OCI-LY7 (cell line): ENCODE measurements around the gene AXDND1. TPM values are rescaled to one million over a fixed set of nuclear protein-coding genes. Genes with fewer than 3 reads are reported as not detected.

Experiments used
- BruUV-seq: library from RNA; stranded (reverse); fragments of 400-500 nt; replicated peaks from 2 replicates; lab custom pipeline; 2021; lab: Mats Ljungman, UMichigan
- CTCF ChIA-PET: fragments of 300-600 bp; sonication (Branson Sonifier 250); formaldehyde crosslinking; loops from one replicate; lab custom pipeline; 2022; ENCODE audit warnings: antibody characterized with exemption; ENCODE audit not compliant: unreplicated experiment; lab: Charles Lee
- POLR2A ChIA-PET: fragments of 300-600 bp; sonication (Branson Sonifier 250); formaldehyde crosslinking; loops from one replicate; lab custom pipeline; 2022; ENCODE audit warnings: antibody characterized with exemption; lab: Charles Lee
- DNase-seq: peaks from one replicate; pipeline ENCODE4 v3.0.0-alpha.2; 2015; ENCODE audit warnings: low spot score
- H2AFZ ChIP-seq: fragments of 200-600 bp; sonication (generic), shearing (Covaris generic); 2 replicates; pipeline ENCODE4 v1.6.1; 2014; ENCODE audit warnings: mild to moderate bottlenecking, antibody characterized with exemption, low read length, moderate library complexity
- H3K27ac ChIP-seq: fragments of 200-600 bp; sonication (generic); 2 replicates; pipeline ENCODE4 v1.5.1; 2014; ENCODE audit warnings: mixed run types, low read depth, mild to moderate bottlenecking, moderate library complexity, low read length, inconsistent platforms; ENCODE audit not compliant: poor library complexity, severe bottlenecking
- H3K36me3 ChIP-seq: fragments of 200-600 bp; sonication (generic); 2 replicates; pipeline ENCODE4 v1.6.1; 2014; ENCODE audit warnings: mild to moderate bottlenecking, antibody characterized with exemption, low read length, moderate library complexity, mixed read lengths; ENCODE audit not compliant: insufficient read depth
- H3K4me1 ChIP-seq: fragments of 200-600 bp; sonication (generic); 2 replicates; pipeline ENCODE4 v1.5.1; 2014; ENCODE audit warnings: mild to moderate bottlenecking, low read length; ENCODE audit not compliant: insufficient read depth, poor library complexity, severe bottlenecking
- H3K4me2 ChIP-seq: fragments of 200-600 bp; sonication (generic); 2 replicates; pipeline ENCODE4 v1.6.1; 2014; ENCODE audit warnings: mild to moderate bottlenecking, low read length
- H3K4me3 ChIP-seq: fragments of 200-600 bp; sonication (generic); 2 replicates; pipeline ENCODE4 v1.5.1; 2014; ENCODE audit warnings: mild to moderate bottlenecking, low read depth, low read length; ENCODE audit not compliant: poor library complexity, severe bottlenecking
- H3K79me2 ChIP-seq: fragments of 200-600 bp; sonication (generic); 2 replicates; pipeline ENCODE4 v1.6.1; 2016; ENCODE audit warnings: low read depth, mild to moderate bottlenecking, low read length, moderate library complexity, mixed read lengths; ENCODE audit not compliant: insufficient read depth
- H3K9me2 ChIP-seq: fragments of 200-600 bp; sonication (generic); 2 replicates; pipeline ENCODE4 v1.6.1; 2016; ENCODE audit warnings: mild to moderate bottlenecking, low read length, mixed read lengths; ENCODE audit not compliant: insufficient read depth
- H3K9me3 ChIP-seq: fragments of 200-600 bp; sonication (generic); 2 replicates; pipeline ENCODE4 v1.6.1; 2014; ENCODE audit warnings: mild to moderate bottlenecking, mixed run types, low read length, mixed read lengths
- H4K20me1 ChIP-seq: fragments of 200-600 bp; sonication (generic); 2 replicates; pipeline ENCODE4 v1.6.1; 2014; ENCODE audit warnings: mild to moderate bottlenecking, antibody characterized with exemption, low read length, moderate library complexity, mixed read lengths; ENCODE audit not compliant: insufficient read depth
- CTCF ChIP-seq: fragments of 200-600 bp; sonication (generic); conservative IDR thresholded peaks from 2 replicates; pipeline ENCODE4 v1.5.1; 2014; ENCODE audit warnings: mild to moderate bottlenecking, antibody characterized with exemption, low read length, moderate library complexity, mixed read lengths
- EZH2phosphoT487 ChIP-seq: fragments of 200-600 bp; sonication (generic); IDR thresholded peaks from 2 replicates; pipeline ENCODE4 v1.6.1; 2018; ENCODE audit warnings: low read depth, borderline replicate concordance, mild to moderate bottlenecking, mixed run types, antibody characterized with exemption, low read length, moderate library complexity, mixed read lengths
- intact Hi-C: fragments of 100-400 bp; cut with micrococcal nuclease; formaldehyde crosslinking; loops from one replicate; pipeline ENCODE4 v1.10.0; 2022; ENCODE audit not compliant: unreplicated experiment
- total RNA-seq, 2 experiments: library from RNA; depleted of rRNA in 1 of 2; stranded (reverse); fragments of >200 nt in 1 of 2; shearing (Covaris generic) in 1 of 2; gene quantifications; 2 replicates each; pipeline ENCODE4 v1.2.3, GENCODE V29; 2014 to 2022

The AXDND1 gene
- total RNA-seq, 2 experiments from 2014 or later, result 0.16 to 1.8 TPM

- ChIA-PET CTCF (no interaction called here), POLR2A (no interaction called here)
- Histone ChIP-seq H3K4me2 (no peak overlapping the region), H3K79me2 (no peaks in the 10 kb centered on the region), H3K9me3 (no peaks in the 10 kb centered on the region), H3K36me3 (no peaks in the 10 kb centered on the region), H2AFZ (no peak overlapping the region), H3K4me1 (no peaks in the 10 kb centered on the region), H3K9me2 (no peaks in the 10 kb centered on the region), H3K4me3 (no peak overlapping the region), H4K20me1 (no peaks in the 10 kb centered on the region), H3K27ac (no peak overlapping the region)
- BruUV-seq, result no TSS peak
- intact Hi-C loops, result no loop called here
- no peak for TF ChIP-seq EZH2phosphoT487
- TF ChIP-seq CTCF, result no peak
- no peak for DNase-seq
These were observed 164.6 kb downstream of the AXDND1 start for GRCh38 chr1:179530352-179530751.

- no peaks in the 10 kb centered on the region for H3K4me1 ChIP-seq
- intact Hi-C loops, result no loop called here
- ChIA-PET POLR2A (no interaction called here), CTCF (interaction anchor here (0.9 kb wide), 1 partner anchor 13 kb away, joined by 3 read pairs; no protein-coding TSS in a partner anchor)
- H3K79me2 ChIP-seq, result no peaks in the 10 kb centered on the region
- no peak overlapping the region for H3K4me3 ChIP-seq
- no peak overlapping the region for H2AFZ ChIP-seq
- no peak overlapping the region for H3K4me2 ChIP-seq
- H3K9me2 ChIP-seq, result no peaks in the 10 kb centered on the region
- TF ChIP-seq EZH2phosphoT487 (no peak), CTCF (no peak)
- H4K20me1 ChIP-seq, result no peaks in the 10 kb centered on the region
- DNase-seq, result no peak
- no peaks in the 10 kb centered on the region for H3K36me3 ChIP-seq
- H3K9me3 ChIP-seq, result no peaks in the 10 kb centered on the region
- BruUV-seq, result no TSS peak
- no peak overlapping the region for H3K27ac ChIP-seq
These were observed 176.0 kb downstream of the AXDND1 start for GRCh38 chr1:179541774-179542173.

GRCh38 chr1:179545321-179545720 is 179.6 kb downstream of the AXDND1 start:
- no peak for DNase-seq
- no peaks in the 10 kb centered on the region for H3K9me2 ChIP-seq
- no peaks in the 10 kb centered on the region for H3K9me3 ChIP-seq
- H3K4me1 ChIP-seq, result no peaks in the 10 kb centered on the region
- H3K27ac ChIP-seq, result no peak overlapping the region
- no peak overlapping the region for H3K4me2 ChIP-seq
- CTCF ChIA-PET, result no interaction called here
- BruUV-seq, result no TSS peak
- intact Hi-C loops, result no loop called here
- no peaks in the 10 kb centered on the region for H4K20me1 ChIP-seq
- no peak overlapping the region for H3K4me3 ChIP-seq
- no peaks in the 10 kb centered on the region for H3K36me3 ChIP-seq
- POLR2A ChIA-PET, result no interaction called here
- TF ChIP-seq EZH2phosphoT487, result no peak
- TF ChIP-seq CTCF, result no peak
- H3K79me2 ChIP-seq, result no peaks in the 10 kb centered on the region
- H2AFZ ChIP-seq, result no peak overlapping the region
